GM12875 (cell line): ENCODE measurements around the gene RAD9A.

Source experiments
- H3K4me3 ChIP-seq: one replicate; pipeline ENCODE4 v1.5.1; 2011; ENCODE audit warnings: low read depth, low read length, control low read depth
- CTCF ChIP-seq: IDR thresholded peaks from 2 replicates; pipeline ENCODE4 v1.5.1; 2011; ENCODE audit warnings: low read depth, mild to moderate bottlenecking, control low read depth, inconsistent platforms, low read length, moderate library complexity, borderline replicate concordance; ENCODE audit not compliant: insufficient read depth

RAD9A gene

DNA sequence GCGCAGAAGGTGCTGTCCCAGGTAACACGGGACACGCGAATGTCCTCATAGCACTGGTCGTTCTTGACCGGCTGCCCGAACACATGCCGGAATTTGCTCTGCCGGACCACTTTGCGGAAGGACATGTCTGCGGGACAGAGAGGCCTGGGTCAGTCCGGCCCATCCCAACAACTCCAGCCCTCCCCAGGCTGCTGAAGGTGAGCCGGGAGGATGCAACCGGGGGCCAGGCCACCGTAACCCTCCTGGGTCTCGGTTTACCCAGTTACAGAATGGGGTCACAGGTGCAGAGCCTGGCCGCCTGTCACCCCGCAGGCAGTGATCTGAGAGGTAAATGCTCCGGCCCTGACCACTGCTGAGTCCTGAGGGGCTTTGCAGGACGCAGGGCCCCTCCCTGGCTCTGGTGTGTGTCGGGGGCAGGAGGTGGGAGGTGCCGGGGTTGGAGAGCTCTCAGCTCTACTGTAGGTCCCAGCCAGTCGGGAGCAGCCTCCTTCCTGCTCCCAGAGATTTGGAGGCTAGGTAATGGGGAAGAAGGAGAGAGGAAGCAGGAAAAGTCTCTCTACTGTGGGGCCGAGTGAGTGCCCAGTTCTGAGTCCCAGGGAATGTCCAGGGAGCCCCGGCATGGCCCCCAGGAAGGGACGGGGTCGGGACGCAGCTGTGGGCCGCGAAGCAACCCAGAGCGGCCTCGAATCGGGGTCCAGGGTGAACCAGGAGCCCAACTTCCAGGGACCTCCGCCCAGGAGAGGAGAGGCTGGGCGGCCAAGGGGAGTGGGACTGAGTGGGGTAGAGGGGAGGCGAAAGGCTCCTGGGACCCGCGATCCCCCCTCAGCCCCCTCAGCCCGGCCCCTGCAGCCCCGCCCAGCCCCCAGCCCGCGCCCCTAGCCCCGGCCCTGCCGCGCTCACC is 51.0 kb downstream of the RAD9A start:
- no peak overlapping the region for H3K4me3 ChIP-seq
- no peak for TF ChIP-seq CTCF

GRCh38 chr11:67445515-67445914 is 53.7 kb downstream of the RAD9A start:
- H3K4me3 ChIP-seq = no peak overlapping the region
- TF ChIP-seq CTCF = no peak
